ENCODE data around the gene SLC2A6. TPM values are rescaled to one million over a fixed set of nuclear protein-coding genes. Genes with fewer than 3 reads are reported as not detected.
A peak's percentile ranks its signal among the peaks of the same experiment; 100 is the strongest.

The SLC2A6 gene
- total and polyA plus RNA-seq, 4 experiments from 2014 or later, result 0.41 to 2.5 (median 1.4) TPM

DNA sequence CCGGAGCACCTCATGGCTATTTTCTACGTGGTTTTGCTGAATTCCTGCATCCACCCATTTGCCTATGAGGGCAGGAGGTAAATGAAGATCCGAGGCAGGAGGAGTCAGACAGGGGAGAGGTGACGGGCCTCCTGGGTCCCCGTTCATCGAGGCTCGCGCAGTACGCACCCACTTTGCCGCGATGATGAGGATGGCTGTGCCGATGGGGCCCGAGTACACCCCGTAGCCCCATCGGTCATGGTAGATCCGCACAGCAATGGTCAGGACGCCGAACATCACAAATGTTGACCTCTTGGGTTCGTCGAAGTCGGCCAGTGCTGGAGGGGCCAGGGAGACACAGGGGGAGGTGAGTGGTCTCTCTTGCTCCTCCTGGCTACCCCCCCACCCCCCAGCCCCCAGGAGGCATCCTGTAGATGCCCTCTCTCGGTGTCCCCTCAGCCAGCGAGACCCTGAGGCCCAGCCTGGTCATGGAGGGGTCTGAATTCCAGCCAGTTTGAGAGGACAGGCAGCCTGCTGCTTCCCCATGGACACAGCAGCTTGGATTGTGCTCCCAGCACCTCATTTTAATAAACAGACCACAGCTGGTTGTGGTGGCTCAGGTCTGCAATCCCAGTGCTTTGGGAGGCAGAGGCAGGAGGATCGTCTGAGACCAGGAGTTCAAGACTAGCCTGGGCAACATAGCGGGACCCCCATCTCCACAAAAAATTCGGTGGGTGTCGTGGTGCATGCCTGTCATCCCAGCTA, 40.0 kb upstream of the SLC2A6 start:
- CTCF ChIA-PET (ENCODE audit: partially characterized antibody), result no interaction called here
- H3K9me3 ChIP-seq (ENCODE audit: control insufficient read depth in 1 of 2, low read length in 2 of 2), result no peaks in the 10 kb centered on the region
- Mint-ChIP-seq H3K9me3 (no peaks in the 10 kb centered on the region), H3K4me3 (no peak overlapping the region), H3K4me1 (peaks cover 0 to 4% (median 0%) of the 10 kb centered on the region in 4 donors), H3K36me3 (no peaks in the 10 kb centered on the region), H3K27me3 (peaks cover 2 to 4% of the 10 kb centered on the region in 2 donors), H3K27ac (no peak overlapping the region)
- DNase-seq, result no peak
- H3K27me3 ChIP-seq (ENCODE audit: insufficient read depth, low read length), result no peaks in the 10 kb centered on the region
- no peak overlapping the region for H3K4me3 ChIP-seq (ENCODE audit: low read length in 2 of 2)
- no peaks in the 10 kb centered on the region for H3K4me1 ChIP-seq (ENCODE audit: insufficient read depth, low read length)
- H3K27ac ChIP-seq (ENCODE audit: low read depth, low read length), result no peak overlapping the region
- intact Hi-C loops (cut with micrococcal nuclease), result no loop called here
- POLR2A ChIA-PET (ENCODE audit: partially characterized antibody), result no interaction called here
- H3K36me3 ChIP-seq (ENCODE audit: insufficient read depth, low read length), result no peaks in the 10 kb centered on the region

DNA sequence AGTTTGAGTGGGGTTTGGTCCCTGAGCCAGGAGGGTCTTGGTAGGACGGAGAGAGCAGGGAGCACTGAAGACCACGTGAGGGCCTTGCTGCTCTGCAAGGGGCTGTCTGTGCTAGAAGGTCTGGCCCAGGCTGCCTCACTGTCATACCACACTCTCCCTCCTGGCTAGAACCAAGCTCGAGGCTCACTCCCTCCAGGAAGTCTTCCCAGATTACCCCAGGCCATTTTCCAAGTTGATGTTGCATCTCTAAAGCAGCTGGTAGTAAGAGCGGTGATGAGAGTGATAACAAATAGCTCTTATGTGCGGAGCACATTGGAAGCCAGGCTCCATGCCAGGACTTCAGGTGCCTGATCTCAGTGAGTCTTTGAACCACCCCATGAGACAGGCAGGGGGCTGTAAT, 39.3 kb upstream of the SLC2A6 start:
- no peaks in the 10 kb centered on the region for H3K4me1 ChIP-seq (ENCODE audit: insufficient read depth, low read length)
- H3K36me3 Mint-ChIP-seq, result no peaks in the 10 kb centered on the region
- ChIA-PET POLR2A (ENCODE audit: partially characterized antibody) (interaction anchor here (0.7 kb wide), 1 partner anchor 486 kb away, joined by 3 read pairs; no protein-coding TSS in a partner anchor), CTCF (ENCODE audit: partially characterized antibody) (no interaction called here)
- H3K9me3 Mint-ChIP-seq, result no peaks in the 10 kb centered on the region
- no peak overlapping the region for H3K27ac ChIP-seq (ENCODE audit: low read depth, low read length)
- no peaks in the 10 kb centered on the region for H3K9me3 ChIP-seq (ENCODE audit: control insufficient read depth in 1 of 2, low read length in 2 of 2)
- no peaks in the 10 kb centered on the region for H3K27me3 ChIP-seq (ENCODE audit: insufficient read depth, low read length)
- no peak overlapping the region for H3K4me3 ChIP-seq (ENCODE audit: low read length in 2 of 2)
- no peaks in the 10 kb centered on the region for H3K36me3 ChIP-seq (ENCODE audit: insufficient read depth, low read length)
- H3K4me3 Mint-ChIP-seq, result no peak overlapping the region
- intact Hi-C loops (cut with micrococcal nuclease), result no loop called here
- no peaks in the 10 kb centered on the region for H3K4me1 Mint-ChIP-seq
- no peak overlapping the region for H3K27ac Mint-ChIP-seq
- peaks cover 2 to 4% of the 10 kb centered on the region in 2 donors for H3K27me3 Mint-ChIP-seq
- DNase-seq, result no peak

DNA sequence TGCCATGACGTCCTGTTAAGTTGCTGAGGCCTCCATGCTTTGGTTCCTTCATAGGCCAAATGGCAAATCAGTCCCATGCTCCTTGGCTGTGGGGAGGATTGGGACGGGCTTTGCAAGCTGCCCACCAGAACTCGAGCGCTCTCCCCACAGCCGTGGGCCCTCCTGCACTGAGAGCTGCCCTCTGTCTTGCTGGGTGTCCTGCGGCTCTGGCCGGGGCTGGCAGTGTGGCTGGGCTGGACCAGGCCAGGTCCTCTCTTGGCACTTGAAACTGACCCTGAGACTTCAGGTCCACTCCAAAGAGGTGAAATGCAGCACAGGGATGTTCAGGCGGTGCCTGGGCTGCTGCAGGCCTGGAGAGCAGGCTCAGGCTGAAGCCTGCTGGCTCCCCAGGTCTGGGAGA, 38.8 kb upstream of the SLC2A6 start:
- Histone ChIP-seq H3K36me3 (ENCODE audit: insufficient read depth, low read length) (no peaks in the 10 kb centered on the region), H3K27ac (ENCODE audit: low read depth, low read length) (no peak overlapping the region), H3K27me3 (ENCODE audit: insufficient read depth, low read length) (no peaks in the 10 kb centered on the region), H3K4me3 (ENCODE audit: low read length in 2 of 2) (no peak overlapping the region), H3K9me3 (ENCODE audit: control insufficient read depth in 1 of 2, low read length in 2 of 2) (no peaks in the 10 kb centered on the region), H3K4me1 (ENCODE audit: insufficient read depth, low read length) (no peaks in the 10 kb centered on the region)
- no peak for DNase-seq
- peaks cover 2 to 4% of the 10 kb centered on the region in 2 donors for H3K27me3 Mint-ChIP-seq
- ChIA-PET CTCF (ENCODE audit: partially characterized antibody) (no interaction called here), POLR2A (ENCODE audit: partially characterized antibody) (interaction anchor here (0.7 kb wide), 1 partner anchor 487 kb away, joined by 3 read pairs; no protein-coding TSS in a partner anchor)
- no peaks in the 10 kb centered on the region for H3K9me3 Mint-ChIP-seq
- H3K36me3 Mint-ChIP-seq, result no peaks in the 10 kb centered on the region
- H3K27ac Mint-ChIP-seq, result no peak overlapping the region
- intact Hi-C loops (cut with micrococcal nuclease), result no loop called here
- H3K4me3 Mint-ChIP-seq, result no peak overlapping the region
- no peaks in the 10 kb centered on the region for H3K4me1 Mint-ChIP-seq

DNA sequence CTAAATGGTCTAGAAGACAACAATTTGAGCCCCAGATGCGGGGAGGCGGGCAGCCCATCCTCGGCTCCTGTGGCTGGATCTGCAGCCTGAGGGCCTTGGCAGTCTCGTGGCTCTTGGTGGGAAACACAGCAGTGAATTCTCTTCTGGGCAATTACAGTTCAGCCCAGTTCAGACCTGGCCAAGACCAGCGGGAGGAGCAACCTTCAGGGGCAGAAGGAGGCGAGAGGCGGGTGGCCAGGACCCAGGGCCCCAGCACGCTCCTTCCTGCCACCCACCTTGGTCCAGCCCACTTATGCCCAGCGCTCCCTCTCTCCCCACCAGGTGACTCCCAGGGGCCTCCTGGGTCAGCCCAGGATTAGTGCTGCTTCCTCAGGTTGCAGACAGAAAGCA, 38.1 kb upstream of the SLC2A6 start:
- H3K27ac ChIP-seq (ENCODE audit: low read depth, low read length), result no peak overlapping the region
- CTCF ChIA-PET (ENCODE audit: partially characterized antibody), result no interaction called here
- H3K36me3 ChIP-seq (ENCODE audit: insufficient read depth, low read length), result no peaks in the 10 kb centered on the region
- H3K4me3 ChIP-seq (ENCODE audit: low read length in 2 of 2), result no peak overlapping the region
- Mint-ChIP-seq H3K36me3 (no peaks in the 10 kb centered on the region), H3K4me1 (no peaks in the 10 kb centered on the region), H3K9me3 (no peaks in the 10 kb centered on the region), H3K4me3 (no peak overlapping the region), H3K27me3 (peaks cover 2 to 4% of the 10 kb centered on the region in 2 donors), H3K27ac (peak overlapping the region in 1 of 7 donors; percentile 14)
- no peaks in the 10 kb centered on the region for H3K9me3 ChIP-seq (ENCODE audit: control insufficient read depth in 1 of 2, low read length in 2 of 2)
- intact Hi-C loops (cut with micrococcal nuclease), result no loop called here
- no peaks in the 10 kb centered on the region for H3K4me1 ChIP-seq (ENCODE audit: insufficient read depth, low read length)
- no peak for DNase-seq
- POLR2A ChIA-PET (ENCODE audit: partially characterized antibody), result no interaction called here
- H3K27me3 ChIP-seq (ENCODE audit: insufficient read depth, low read length), result no peaks in the 10 kb centered on the region

DNA sequence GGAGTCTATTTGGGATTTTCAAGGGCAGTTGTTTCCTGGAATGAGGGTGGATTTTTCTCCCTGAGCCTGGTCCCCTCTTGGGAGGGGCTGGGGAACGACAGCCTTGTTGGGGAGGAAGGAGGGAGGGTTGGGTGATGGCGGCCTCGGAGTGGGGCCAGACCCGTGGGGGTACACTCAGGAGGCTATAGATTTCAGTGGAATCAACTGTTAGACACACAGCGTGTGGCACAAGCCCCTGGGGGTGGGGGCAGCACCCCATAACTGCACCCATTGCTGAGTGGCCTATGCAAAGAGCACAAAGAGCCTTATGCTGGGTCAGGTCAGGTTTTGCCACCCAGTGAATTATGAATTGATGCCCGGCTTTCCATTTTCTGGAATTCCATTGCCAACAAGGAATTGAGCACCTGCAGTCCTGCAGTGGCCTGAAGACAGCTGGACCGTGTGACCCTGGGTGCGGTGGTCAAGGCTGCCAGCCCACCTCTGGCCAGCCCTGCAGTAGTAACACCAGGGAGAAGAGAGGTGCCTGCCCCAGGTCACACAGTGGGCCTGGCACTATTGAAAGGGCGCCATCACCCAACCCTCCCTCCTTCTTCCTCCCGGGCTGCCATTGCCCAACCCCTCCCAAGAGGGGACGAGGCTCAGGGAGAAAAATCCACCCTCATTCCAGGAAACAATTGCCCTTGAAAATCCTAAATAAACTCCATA, 37.5 kb upstream of the SLC2A6 start:
- ChIA-PET CTCF (ENCODE audit: partially characterized antibody) (no interaction called here), POLR2A (ENCODE audit: partially characterized antibody) (no interaction called here)
- no peak for DNase-seq
- Mint-ChIP-seq H3K9me3 (no peaks in the 10 kb centered on the region), H3K27me3 (peaks cover 2 to 4% of the 10 kb centered on the region in 2 donors), H3K4me3 (no peak overlapping the region), H3K27ac (peak overlapping the region in 1 of 7 donors; percentile 14), H3K36me3 (no peaks in the 10 kb centered on the region), H3K4me1 (no peaks in the 10 kb centered on the region)
- no peaks in the 10 kb centered on the region for H3K4me1 ChIP-seq (ENCODE audit: insufficient read depth, low read length)
- H3K36me3 ChIP-seq (ENCODE audit: insufficient read depth, low read length), result no peaks in the 10 kb centered on the region
- no peaks in the 10 kb centered on the region for H3K9me3 ChIP-seq (ENCODE audit: control insufficient read depth in 1 of 2, low read length in 2 of 2)
- H3K4me3 ChIP-seq (ENCODE audit: low read length in 2 of 2), result no peak overlapping the region
- no peak overlapping the region for H3K27ac ChIP-seq (ENCODE audit: low read depth, low read length)
- H3K27me3 ChIP-seq (ENCODE audit: insufficient read depth, low read length), result no peaks in the 10 kb centered on the region
- intact Hi-C loops (cut with micrococcal nuclease), result no loop called here

DNA sequence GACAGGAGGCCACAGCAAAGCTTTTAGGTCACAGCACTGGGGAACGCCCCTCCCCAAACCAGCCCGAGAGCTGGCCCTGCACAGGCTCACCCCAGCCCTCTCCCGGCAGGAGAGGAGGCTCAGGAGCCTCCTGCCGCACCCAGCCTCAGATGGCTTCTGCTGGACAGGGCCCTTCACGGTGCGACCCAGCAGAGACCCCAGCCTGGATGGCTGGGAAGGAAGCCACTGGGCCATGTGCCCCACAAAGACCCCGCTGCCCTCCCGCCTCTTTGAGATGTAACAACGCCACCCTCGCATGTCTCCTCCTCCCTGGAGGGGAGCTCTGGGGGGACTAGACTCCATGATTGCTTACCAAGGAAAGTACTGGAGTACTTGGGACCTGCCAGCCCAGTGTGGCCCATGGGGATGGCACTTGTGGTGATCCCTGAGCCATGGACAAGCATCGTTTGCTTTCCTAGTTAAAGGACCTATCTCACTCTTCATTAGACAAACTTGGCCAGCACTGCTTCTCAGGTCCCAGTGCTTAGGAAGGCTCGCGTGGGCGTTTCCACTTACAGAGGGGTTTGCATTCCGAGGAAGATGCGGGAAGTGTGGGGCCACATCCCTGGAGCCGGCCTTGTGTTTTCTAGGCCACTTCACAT, 36.8 kb upstream of the SLC2A6 start:
- no peak overlapping the region for H3K27ac Mint-ChIP-seq
- H3K27me3 ChIP-seq (ENCODE audit: insufficient read depth, low read length), result no peaks in the 10 kb centered on the region
- no peak overlapping the region for H3K4me3 ChIP-seq (ENCODE audit: low read length in 2 of 2)
- H3K4me1 ChIP-seq (ENCODE audit: insufficient read depth, low read length), result no peaks in the 10 kb centered on the region
- intact Hi-C loops (cut with micrococcal nuclease), result no loop called here
- no peaks in the 10 kb centered on the region for H3K9me3 Mint-ChIP-seq
- H3K9me3 ChIP-seq (ENCODE audit: control insufficient read depth in 1 of 2, low read length in 2 of 2), result no peaks in the 10 kb centered on the region
- H3K36me3 ChIP-seq (ENCODE audit: insufficient read depth, low read length), result no peaks in the 10 kb centered on the region
- no peaks in the 10 kb centered on the region for H3K4me1 Mint-ChIP-seq
- H3K4me3 Mint-ChIP-seq, result no peak overlapping the region
- CTCF ChIA-PET (ENCODE audit: partially characterized antibody), result no interaction called here
- H3K27ac ChIP-seq (ENCODE audit: low read depth, low read length), result no peak overlapping the region
- no peak for DNase-seq
- no peaks in the 10 kb centered on the region for H3K36me3 Mint-ChIP-seq
- H3K27me3 Mint-ChIP-seq, result peaks cover 2% of the 10 kb centered on the region in 2 donors
- POLR2A ChIA-PET (ENCODE audit: partially characterized antibody), result no interaction called here

DNA sequence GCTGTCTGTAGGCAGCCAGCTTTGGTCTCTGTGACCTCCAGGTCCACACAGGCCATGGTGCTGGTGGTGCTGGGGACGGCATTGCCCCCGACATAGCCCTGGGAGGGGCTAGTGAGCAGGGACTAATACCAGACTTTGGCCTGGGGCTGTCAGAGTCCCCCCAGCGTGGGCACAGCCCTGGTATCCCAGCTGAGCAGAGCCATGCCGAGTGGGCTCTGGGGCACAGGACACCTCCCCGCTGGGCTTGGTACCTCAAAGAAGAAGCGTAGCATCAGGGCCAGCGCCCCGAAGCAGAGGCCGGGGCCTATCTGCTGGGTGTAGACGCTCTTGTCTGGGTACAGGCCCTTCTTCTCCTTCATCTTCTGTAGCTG, 36.3 kb upstream of the SLC2A6 start:
- ChIA-PET CTCF (ENCODE audit: partially characterized antibody) (no interaction called here), POLR2A (ENCODE audit: partially characterized antibody) (no interaction called here)
- H3K9me3 Mint-ChIP-seq, result no peaks in the 10 kb centered on the region
- no peak overlapping the region for H3K27ac Mint-ChIP-seq
- H3K9me3 ChIP-seq (ENCODE audit: control insufficient read depth in 1 of 2, low read length in 2 of 2), result no peaks in the 10 kb centered on the region
- H3K27ac ChIP-seq (ENCODE audit: low read depth, low read length), result no peak overlapping the region
- no peaks in the 10 kb centered on the region for H3K36me3 ChIP-seq (ENCODE audit: insufficient read depth, low read length)
- no peaks in the 10 kb centered on the region for H3K4me1 Mint-ChIP-seq
- no peaks in the 10 kb centered on the region for H3K4me1 ChIP-seq (ENCODE audit: insufficient read depth, low read length)
- no peak overlapping the region for H3K4me3 Mint-ChIP-seq
- H3K4me3 ChIP-seq (ENCODE audit: low read length in 2 of 2), result no peak overlapping the region
- intact Hi-C loops (cut with micrococcal nuclease), result no loop called here
- no peak for DNase-seq
- no peaks in the 10 kb centered on the region for H3K27me3 ChIP-seq (ENCODE audit: insufficient read depth, low read length)
- no peaks in the 10 kb centered on the region for H3K36me3 Mint-ChIP-seq
- peaks cover 2% of the 10 kb centered on the region in 2 donors for H3K27me3 Mint-ChIP-seq

All from CD4-positive, alpha-beta memory T cell (primary cell).